Left ventricle myocardium inferior (tissue), 1 donor: ENCODE results near the gene RRP8. TPM values are rescaled to one million over a fixed set of nuclear protein-coding genes. Genes with fewer than 3 reads are reported as not detected.

Experiments
- DNase-seq: peaks from one replicate; pipeline ENCODE4 v3.0.0-alpha.2; 2020
- H3K27ac ChIP-seq: fragments of 200-600 bp; replicated peaks from 2 replicates; pipeline ENCODE4 v1.8.0; 2021
- H3K27me3 ChIP-seq: fragments of 200-600 bp; 2 replicates; pipeline ENCODE4 v1.8.0; 2021; ENCODE audit warnings: low read depth
- H3K36me3 ChIP-seq: fragments of 200-600 bp; 2 replicates; pipeline ENCODE4 v1.8.0; 2021
- H3K4me1 ChIP-seq: fragments of 200-600 bp; 2 replicates; pipeline ENCODE4 v1.8.0; 2021
- H3K4me3 ChIP-seq: fragments of 200-600 bp; 2 replicates; pipeline ENCODE4 v1.8.0; 2021; ENCODE audit warnings: mild to moderate bottlenecking, moderate library complexity
- H3K9me3 ChIP-seq: fragments of 200-600 bp; replicated peaks from 2 replicates; pipeline ENCODE4 v1.8.0; 2021
- CTCF ChIP-seq: fragments of 200-600 bp; IDR thresholded peaks from 2 replicates; pipeline ENCODE4 v1.8.0; 2021; ENCODE audit warnings: antibody characterized with exemption, mild to moderate bottlenecking, borderline replicate concordance
- intact Hi-C: fragments of 100-400 bp; cut with micrococcal nuclease; formaldehyde crosslinking; loops from one replicate; pipeline ENCODE4 v1.11.0; 2022
- total RNA-seq: library from RNA; stranded (reverse); fragmentation: NEBNext Ultra II Directional; extraction: Animal tissue kit (Norgen Biotek cat#: 25700); gene quantifications from one replicate; pipeline ENCODE4 v1.2.1, GENCODE V29; 2021
- donor health status: DM: no; HTN: yes; CAD: no; lungs with severe emphysema.

The RRP8 gene
- total RNA-seq, 1 donor from 2014 or later, result 19.2 TPM

DNA sequence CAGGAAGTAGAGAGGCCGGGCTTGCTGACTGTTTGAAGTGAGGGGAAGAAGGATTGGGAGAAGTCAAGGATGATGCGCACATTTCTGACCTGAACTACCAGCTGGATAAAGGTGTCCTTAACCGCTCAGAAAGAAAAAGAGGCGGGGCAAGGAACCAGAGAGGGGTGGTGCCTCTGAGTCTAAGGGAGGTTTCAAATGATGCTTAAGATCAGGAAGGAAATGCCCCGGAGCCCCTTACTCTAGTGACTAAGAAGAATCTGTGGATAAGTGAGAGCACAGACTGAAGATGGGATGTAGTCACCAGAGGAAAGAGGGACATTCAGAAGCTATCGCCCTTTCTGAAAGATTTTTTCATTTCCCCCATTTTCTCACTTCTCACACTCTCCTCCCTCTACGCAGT, 39.5 kb upstream of the RRP8 start:
- Histone ChIP-seq H3K4me1 (peaks cover 72% of the 10 kb centered on the region), H3K9me3 (no peaks in the 10 kb centered on the region), H3K27me3 (no peaks in the 10 kb centered on the region), H3K27ac (no peak overlapping the region), H3K36me3 (peaks cover 2% of the 10 kb centered on the region), H3K4me3 (no peak overlapping the region)
- no peak for DNase-seq
- no peak for TF ChIP-seq CTCF
- intact Hi-C loops, result no loop called here

DNA sequence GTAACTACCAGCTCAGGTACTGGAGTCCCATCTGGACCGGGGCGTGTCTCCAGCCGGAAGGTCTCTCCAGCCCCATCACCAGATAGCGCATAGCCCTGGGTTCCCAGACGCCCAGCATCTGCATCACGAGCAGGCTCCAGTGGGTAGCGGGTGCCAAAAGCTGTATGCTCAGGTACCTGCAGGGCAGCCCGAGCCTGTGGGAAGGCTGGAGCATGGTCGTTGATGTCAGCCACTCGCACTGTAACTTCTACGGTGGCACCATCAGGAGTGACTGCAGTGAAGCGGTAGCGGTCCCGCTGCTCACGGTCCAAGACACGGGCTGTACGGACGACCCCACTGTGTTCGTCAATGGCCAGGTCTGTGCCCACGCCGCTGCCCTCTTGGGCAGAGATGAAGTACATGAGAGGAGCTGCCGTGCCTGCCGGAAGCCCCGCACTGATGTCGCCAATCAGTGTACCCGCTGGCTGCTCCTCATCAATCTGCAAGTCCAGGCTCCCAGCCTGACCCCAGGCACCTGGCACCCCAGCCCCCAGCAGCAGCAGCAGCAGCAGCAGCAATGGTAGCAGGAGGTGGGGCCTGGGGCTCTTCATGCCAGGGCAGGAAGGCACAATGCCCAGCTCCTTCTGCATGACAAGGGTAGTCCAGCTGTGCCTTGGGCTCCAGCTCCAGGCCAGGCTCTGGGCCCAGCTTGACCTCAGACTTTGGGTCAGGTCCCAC, 37.7 kb upstream of the RRP8 start:
- Histone ChIP-seq H3K27me3 (no peaks in the 10 kb centered on the region), H3K9me3 (no peaks in the 10 kb centered on the region), H3K4me3 (no peak overlapping the region), H3K4me1 (peaks cover 72% of the 10 kb centered on the region), H3K36me3 (peaks cover 2% of the 10 kb centered on the region), H3K27ac (no peak overlapping the region)
- DNase-seq, result no peak
- no peak for TF ChIP-seq CTCF
- intact Hi-C loops, result no loop called here

- H3K4me3 ChIP-seq, result no peak overlapping the region
- intact Hi-C loops, result no loop called here
- no peak overlapping the region for H3K27ac ChIP-seq
- DNase-seq, result no peak
- H3K27me3 ChIP-seq, result no peaks in the 10 kb centered on the region
- H3K4me1 ChIP-seq, result peaks cover 72% of the 10 kb centered on the region
- H3K9me3 ChIP-seq, result no peaks in the 10 kb centered on the region
- peaks cover 2% of the 10 kb centered on the region for H3K36me3 ChIP-seq
- TF ChIP-seq CTCF, result no peak
Observed at GRCh38 chr11:6640036-6640984, 36.9 kb upstream of the RRP8 start.

- Histone ChIP-seq H3K27ac (peak overlapping the region; percentile 85), H3K36me3 (peaks cover 6% of the 10 kb centered on the region), H3K4me1 (peaks cover 86% of the 10 kb centered on the region), H3K4me3 (no peak overlapping the region), H3K27me3 (no peaks in the 10 kb centered on the region), H3K9me3 (no peaks in the 10 kb centered on the region)
- intact Hi-C loops, result no loop called here
- TF ChIP-seq CTCF, result no peak
- no peak for DNase-seq
Observed at GRCh38 chr11:6638429-6638828, 35.0 kb upstream of the RRP8 start.

GRCh38 chr11:6637871-6638270, 34.5 kb upstream of the RRP8 start:
- no peak for TF ChIP-seq CTCF
- no peaks in the 10 kb centered on the region for H3K9me3 ChIP-seq
- no peak overlapping the region for H3K4me3 ChIP-seq
- no peak for DNase-seq
- H3K4me1 ChIP-seq, result peaks cover 86% of the 10 kb centered on the region
- intact Hi-C loops, result no loop called here
- H3K27ac ChIP-seq, result peak overlapping the region; percentile 85
- H3K27me3 ChIP-seq, result no peaks in the 10 kb centered on the region
- H3K36me3 ChIP-seq, result peaks cover 6% of the 10 kb centered on the region
